Measurements from ENCODE around the gene CD163L1. TPM values are rescaled to one million over a fixed set of nuclear protein-coding genes. Genes with fewer than 3 reads are reported as not detected.
A peak's percentile ranks its signal among the peaks of the same experiment; 100 is the strongest.

The CD163L1 gene
- total RNA-seq, 8 experiments from 2014 or later = 0.21 to 166 (median 1.3) TPM

GRCh38 chr12:7395950-7396349 is 48.0 kb downstream of the CD163L1 start:
- ATAC-seq (replicated peaks in 6 of 8) = peak in 2 of 8 experiments; percentile 68 to 96
- Histone ChIP-seq H3K27ac (no peak overlapping the region), H3K4me1 (replicated peaks in 1 of 2) (no peaks in the 10 kb centered on the region), H3K4me3 (no peak overlapping the region)
- in situ Hi-C loops (cut with MboI; ENCODE audit: low pct_unique_long_range_greater_than_20kb in 2 of 9, low sequenced_read_pairs in 9 of 9, unreplicated experiment in 9 of 9) = no loop called here
- 0 to 88% (median 67%) methylated on average over 1 to 4 of the region's 5 CpGs; no CpG with 5 or more reads in 1 of the 10 experiments for WGBS, 10 experiments

- no peaks in the 10 kb centered on the region for H3K4me1 ChIP-seq (replicated peaks in 1 of 2)
- no peak overlapping the region for H3K27ac ChIP-seq
- 0 to 64% (median 45%) methylated on average over 1 of the region's 1 CpG; no CpG with 5 or more reads in 2 of the 10 experiments for WGBS, 10 experiments
- in situ Hi-C loops (cut with MboI; ENCODE audit: low pct_unique_long_range_greater_than_20kb in 2 of 9, low sequenced_read_pairs in 9 of 9, unreplicated experiment in 9 of 9) = no loop called here
- no peak for ATAC-seq (replicated peaks in 6 of 8)
- H3K4me3 ChIP-seq = no peak overlapping the region
These were observed 56.7 kb downstream of the CD163L1 start for GRCh38 chr12:7387289-7387688.

GRCh38 chr12:7383157-7383556 is 60.8 kb downstream of the CD163L1 start:
- ATAC-seq (replicated peaks in 6 of 8) = no peak

GRCh38 chr12:7376196-7376595 is 67.8 kb downstream of the CD163L1 start:
- no peak for ATAC-seq (replicated peaks in 6 of 8)
- Histone ChIP-seq H3K27ac (no peak overlapping the region), H3K4me3 (no peak overlapping the region), H3K4me1 (replicated peaks in 1 of 2) (peaks cover 3% of the 10 kb centered on the region in 2 donors)
- in situ Hi-C loops (cut with MboI; ENCODE audit: low pct_unique_long_range_greater_than_20kb in 2 of 9, low sequenced_read_pairs in 9 of 9, unreplicated experiment in 9 of 9) = loop anchor here in 1 of 9 experiments (10.0 kb wide), 1 partner anchor 79 kb away; no protein-coding TSS in a partner anchor
- WGBS, 10 experiments = 29 to 100% (median 87%) methylated on average over 1 of the region's 1 CpG; no CpG with 5 or more reads in 5 of the 10 experiments

More at GRCh38 chr12:7383157-7383556, 60.8 kb downstream of the CD163L1 start:
- WGBS, 10 experiments = 60 to 100% (median 83%) methylated on average over 1 of the region's 1 CpG; no CpG with 5 or more reads in 7 of the 10 experiments
- in situ Hi-C loops (cut with MboI; ENCODE audit: low pct_unique_long_range_greater_than_20kb in 2 of 9, low sequenced_read_pairs in 9 of 9, unreplicated experiment in 9 of 9) = no loop called here
- Histone ChIP-seq H3K4me3 (no peak overlapping the region), H3K4me1 (replicated peaks in 1 of 2) (no peaks in the 10 kb centered on the region), H3K27ac (no peak overlapping the region)

- no peak for ATAC-seq (replicated peaks in 6 of 8)
- in situ Hi-C loops (cut with MboI; ENCODE audit: low pct_unique_long_range_greater_than_20kb in 2 of 9, low sequenced_read_pairs in 9 of 9, unreplicated experiment in 9 of 9) = loop anchor here in 1 of 9 experiments (10.0 kb wide), 1 partner anchor 80 kb away; no protein-coding TSS in a partner anchor
- Histone ChIP-seq H3K27ac (no peak overlapping the region), H3K4me3 (no peak overlapping the region), H3K4me1 (replicated peaks in 1 of 2) (peaks cover 3% of the 10 kb centered on the region in 2 donors)
- 20 to 100% (median 86%) methylated on average over 1 to 3 of the region's 3 CpGs; no CpG with 5 or more reads in 5 of the 10 experiments for WGBS, 10 experiments
These were observed 68.8 kb downstream of the CD163L1 start for GRCh38 chr12:7375145-7375543.

GRCh38 chr12:7374423-7375144 is 69.4 kb downstream of the CD163L1 start:
- H3K27ac ChIP-seq = no peak overlapping the region
- peaks cover 3% of the 10 kb centered on the region in 2 donors for H3K4me1 ChIP-seq (replicated peaks in 1 of 2)
- 25 to 100% (median 80%) methylated on average over 1 to 12 of the region's 17 CpGs for WGBS, 10 experiments
- peak in 3 of 8 experiments; percentile 64 to 74 (median 68) for ATAC-seq (replicated peaks in 6 of 8)
- no peak overlapping the region for H3K4me3 ChIP-seq
- in situ Hi-C loops (cut with MboI; ENCODE audit: low pct_unique_long_range_greater_than_20kb in 2 of 9, low sequenced_read_pairs in 9 of 9, unreplicated experiment in 9 of 9) = loop anchor here in 1 of 9 experiments (10.0 kb wide), 1 partner anchor 80 kb away; no protein-coding TSS in a partner anchor

GRCh38 chr12:7373226-7373625 is 70.7 kb downstream of the CD163L1 start:
- no peak overlapping the region for H3K27ac ChIP-seq
- in situ Hi-C loops (cut with MboI; ENCODE audit: low pct_unique_long_range_greater_than_20kb in 2 of 9, low sequenced_read_pairs in 9 of 9, unreplicated experiment in 9 of 9) = loop anchor here in 1 of 9 experiments (10.0 kb wide), 1 partner anchor 82 kb away; no protein-coding TSS in a partner anchor
- WGBS, 10 experiments = 0 to 100% (median 63%) methylated on average over 1 to 6 of the region's 6 CpGs; no CpG with 5 or more reads in 3 of the 10 experiments

GRCh38 chr12:7369274-7369729 is 74.7 kb downstream of the CD163L1 start:
- in situ Hi-C loops (cut with MboI; ENCODE audit: low pct_unique_long_range_greater_than_20kb in 2 of 9, low sequenced_read_pairs in 9 of 9, unreplicated experiment in 9 of 9) = no loop called here
- no peak overlapping the region for H3K4me3 ChIP-seq
- WGBS, 10 experiments = 0 to 92% (median 55%) methylated on average over 1 to 7 of the region's 10 CpGs; no CpG with 5 or more reads in 4 of the 10 experiments
- peak; percentile 25 to 99 (median 96) for ATAC-seq (replicated peaks in 6 of 8)
- H3K4me1 ChIP-seq (replicated peaks in 1 of 2) = peaks cover 3% of the 10 kb centered on the region in 2 donors
- H3K27ac ChIP-seq = no peak overlapping the region

More at GRCh38 chr12:7373226-7373625, 70.7 kb downstream of the CD163L1 start:
- peak in 5 of 8 experiments; percentile 18 to 65 (median 60) for ATAC-seq (replicated peaks in 6 of 8)
- no peak overlapping the region for H3K4me3 ChIP-seq
- peaks cover 3% of the 10 kb centered on the region in 2 donors for H3K4me1 ChIP-seq (replicated peaks in 1 of 2)

- 9 to 82% (median 63%) methylated on average over 1 to 3 of the region's 3 CpGs; no CpG with 5 or more reads in 1 of the 10 experiments for WGBS, 10 experiments
- no peak for ATAC-seq (replicated peaks in 6 of 8)
- in situ Hi-C loops (cut with MboI; ENCODE audit: low pct_unique_long_range_greater_than_20kb in 2 of 9, low sequenced_read_pairs in 9 of 9, unreplicated experiment in 9 of 9) = no loop called here
- Histone ChIP-seq H3K4me3 (no peak overlapping the region), H3K4me1 (replicated peaks in 1 of 2) (no peaks in the 10 kb centered on the region), H3K27ac (no peak overlapping the region)
These were observed 81.2 kb downstream of the CD163L1 start for GRCh38 chr12:7362734-7363133.

GRCh38 chr12:7361265-7361664 is 82.7 kb downstream of the CD163L1 start:
- no peak overlapping the region for H3K4me3 ChIP-seq
- ATAC-seq (replicated peaks in 6 of 8) = no peak
- 43 to 100% (median 79%) methylated on average over 1 of the region's 1 CpG; no CpG with 5 or more reads in 4 of the 10 experiments for WGBS, 10 experiments
- in situ Hi-C loops (cut with MboI; ENCODE audit: low pct_unique_long_range_greater_than_20kb in 2 of 9, low sequenced_read_pairs in 9 of 9, unreplicated experiment in 9 of 9) = no loop called here
- no peaks in the 10 kb centered on the region for H3K4me1 ChIP-seq (replicated peaks in 1 of 2)
- H3K27ac ChIP-seq = no peak overlapping the region

GRCh38 chr12:7354529-7354928 is 89.4 kb downstream of the CD163L1 start:
- no peaks in the 10 kb centered on the region for H3K4me1 ChIP-seq (replicated peaks in 1 of 2)
- peak in 1 of 8 experiments; percentile 75 for ATAC-seq (replicated peaks in 6 of 8)
- in situ Hi-C loops (cut with MboI; ENCODE audit: low pct_unique_long_range_greater_than_20kb in 2 of 9, low sequenced_read_pairs in 9 of 9, unreplicated experiment in 9 of 9) = no loop called here

GRCh38 chr12:7352661-7353060 is 91.3 kb downstream of the CD163L1 start:
- no peak for ATAC-seq (replicated peaks in 6 of 8)
- Histone ChIP-seq H3K27ac (no peak overlapping the region), H3K4me3 (no peak overlapping the region), H3K4me1 (replicated peaks in 1 of 2) (no peaks in the 10 kb centered on the region)
- in situ Hi-C loops (cut with MboI; ENCODE audit: low pct_unique_long_range_greater_than_20kb in 2 of 9, low sequenced_read_pairs in 9 of 9, unreplicated experiment in 9 of 9) = no loop called here

More at GRCh38 chr12:7354529-7354928, 89.4 kb downstream of the CD163L1 start:
- Histone ChIP-seq H3K27ac (no peak overlapping the region), H3K4me3 (no peak overlapping the region)
- 24 to 100% (median 83%) methylated on average over 1 to 4 of the region's 4 CpGs; no CpG with 5 or more reads in 1 of the 10 experiments for WGBS, 10 experiments

GRCh38 chr12:7351177-7351576 is 92.8 kb downstream of the CD163L1 start:
- Histone ChIP-seq H3K4me3 (no peak overlapping the region), H3K27ac (no peak overlapping the region), H3K4me1 (replicated peaks in 1 of 2) (no peaks in the 10 kb centered on the region)
- in situ Hi-C loops (cut with MboI; ENCODE audit: low pct_unique_long_range_greater_than_20kb in 2 of 9, low sequenced_read_pairs in 9 of 9, unreplicated experiment in 9 of 9) = no loop called here
- 0 to 100% (median 45%) methylated on average over 1 to 2 of the region's 2 CpGs; no CpG with 5 or more reads in 4 of the 10 experiments for WGBS, 10 experiments
- ATAC-seq (replicated peaks in 6 of 8) = no peak
